ENCODE data around the gene EPO. TPM values are rescaled to one million over a fixed set of nuclear protein-coding genes. Genes with fewer than 3 reads are reported as not detected.
"Not testable (repeated sequence)": the region's sequence is repeated elsewhere in the genome, so short reads cannot be mapped to it uniquely, and the experiment has no call there.

EPO gene
- total RNA-seq, 1 donor from 2014 or later = not detected

GRCh38 chr7:100753750-100754149, 33.5 kb downstream of the EPO start:
- no peaks in the 10 kb centered on the region for H3K9me3 Mint-ChIP-seq (ENCODE audit: low read depth)
- DNase-seq (ENCODE audit: low spot score) = no peak
- H3K36me3 Mint-ChIP-seq (ENCODE audit: low read depth) = peaks cover 2% of the 10 kb centered on the region
- no peak overlapping the region for H3K4me3 Mint-ChIP-seq (ENCODE audit: unreplicated experiment)
- H3K27ac Mint-ChIP-seq (ENCODE audit: unreplicated experiment) = no peak overlapping the region
- TF ChIP-seq CTCF (IDR thresholded peaks at IDR 0.05) = no peak
- peaks cover 30% of the 10 kb centered on the region for H3K27me3 Mint-ChIP-seq (ENCODE audit: low read depth)
- no peaks in the 10 kb centered on the region for H3K4me1 Mint-ChIP-seq (ENCODE audit: low read depth)

GRCh38 chr7:100759357-100760171, 39.3 kb downstream of the EPO start:
- no peaks in the 10 kb centered on the region for H3K9me3 Mint-ChIP-seq (ENCODE audit: low read depth)
- H3K36me3 Mint-ChIP-seq (ENCODE audit: low read depth) = no peaks in the 10 kb centered on the region
- H3K27ac Mint-ChIP-seq (ENCODE audit: unreplicated experiment) = no peak overlapping the region
- peaks cover 16% of the 10 kb centered on the region for H3K27me3 Mint-ChIP-seq (ENCODE audit: low read depth)
- H3K4me3 Mint-ChIP-seq (ENCODE audit: unreplicated experiment) = no peak overlapping the region
- no peak for TF ChIP-seq CTCF (IDR thresholded peaks at IDR 0.05)
- DNase-seq (ENCODE audit: low spot score) = no peak
- no peaks in the 10 kb centered on the region for H3K4me1 Mint-ChIP-seq (ENCODE audit: low read depth)

- not testable (repeated sequence) for H3K4me1 Mint-ChIP-seq (ENCODE audit: low read depth); H3K9me3 Mint-ChIP-seq (ENCODE audit: low read depth); DNase-seq (ENCODE audit: low spot score); H3K36me3 Mint-ChIP-seq (ENCODE audit: low read depth); H3K4me3 Mint-ChIP-seq (ENCODE audit: unreplicated experiment); H3K27ac Mint-ChIP-seq (ENCODE audit: unreplicated experiment)
- H3K27me3 Mint-ChIP-seq (ENCODE audit: low read depth) = peaks cover 16% of the 10 kb centered on the region
These were observed 42.6 kb downstream of the EPO start for GRCh38 chr7:100762841-100763240.

- no peak for TF ChIP-seq CTCF (IDR thresholded peaks at IDR 0.05)
- Mint-ChIP-seq H3K9me3 (ENCODE audit: low read depth) (no peaks in the 10 kb centered on the region), H3K27me3 (ENCODE audit: low read depth) (peaks cover 16% of the 10 kb centered on the region), H3K27ac (ENCODE audit: unreplicated experiment) (no peak overlapping the region), H3K4me1 (ENCODE audit: low read depth) (no peaks in the 10 kb centered on the region), H3K36me3 (ENCODE audit: low read depth) (no peaks in the 10 kb centered on the region), H3K4me3 (ENCODE audit: unreplicated experiment) (no peak overlapping the region)
- DNase-seq (ENCODE audit: low spot score) = no peak
These were observed 43.4 kb downstream of the EPO start for GRCh38 chr7:100763556-100764140.

- TF ChIP-seq CTCF (IDR thresholded peaks at IDR 0.05) = no peak
- H3K27me3 Mint-ChIP-seq (ENCODE audit: low read depth) = peaks cover 12% of the 10 kb centered on the region
- no peaks in the 10 kb centered on the region for H3K36me3 Mint-ChIP-seq (ENCODE audit: low read depth)
- no peak overlapping the region for H3K27ac Mint-ChIP-seq (ENCODE audit: unreplicated experiment)
- no peaks in the 10 kb centered on the region for H3K4me1 Mint-ChIP-seq (ENCODE audit: low read depth)
- no peak overlapping the region for H3K4me3 Mint-ChIP-seq (ENCODE audit: unreplicated experiment)
- H3K9me3 Mint-ChIP-seq (ENCODE audit: low read depth) = peaks cover 2% of the 10 kb centered on the region
- DNase-seq (ENCODE audit: low spot score) = no peak
These were observed 44.6 kb downstream of the EPO start for GRCh38 chr7:100764841-100765240.

Measured in chondrocyte (in vitro differentiated cells).